WTC11 (cell line): ENCODE results near the gene DCXR. TPM values are rescaled to one million over a fixed set of nuclear protein-coding genes. Genes with fewer than 3 reads are reported as not detected.

Experiments
- ATAC-seq: fragments of 200-7000 bp; cut with Tn5 transposase; 2 replicates; pipeline ENCODE4 v1.10.0; 2021; ENCODE audit warnings: mild to moderate bottlenecking, moderate library complexity
- CTCF ChIA-PET: fragments of 300-600 bp; sonication (Branson Sonifier 250); formaldehyde crosslinking; loops from one replicate; lab custom pipeline; 2021; ENCODE audit warnings: antibody characterized with exemption; lab: Charles Lee
- POLR2A ChIA-PET: fragments of 350-600 bp; sonication (Branson Sonifier 250); formaldehyde crosslinking; loops from one replicate; lab custom pipeline; 2021; ENCODE audit warnings: antibody characterized with exemption; lab: Charles Lee
- DNase-seq: peaks from one replicate; pipeline ENCODE4 v3.0.0; 2021; ENCODE audit warnings: low spot score
- H3K27ac Mint-ChIP-seq: 2 replicates; pipeline ENCODE4 v1.8.0; 2021; ENCODE audit warnings: mixed read lengths
- H3K27me3 Mint-ChIP-seq: 2 replicates; pipeline ENCODE4 v1.8.0; 2021; ENCODE audit warnings: low read depth, mild to moderate bottlenecking, moderate library complexity, mixed read lengths
- H3K36me3 Mint-ChIP-seq: 2 replicates; pipeline ENCODE4 v1.8.0; 2021; ENCODE audit warnings: mixed read lengths
- H3K4me1 Mint-ChIP-seq: 2 replicates; pipeline ENCODE4 v1.8.0; 2022; ENCODE audit warnings: mixed read lengths
- H3K4me3 Mint-ChIP-seq: 2 replicates; pipeline ENCODE4 v1.8.0; 2021; ENCODE audit warnings: mild to moderate bottlenecking, moderate library complexity, mixed read lengths
- H3K9me3 Mint-ChIP-seq: 2 replicates; pipeline ENCODE4 v1.8.0; 2021; ENCODE audit warnings: mixed read lengths
- ATF1 ChIP-seq: sonication (generic); formaldehyde crosslinking; IDR thresholded peaks from 2 replicates; pipeline ENCODE4 v1.8.1; 2023; ENCODE audit warnings: mild to moderate bottlenecking, moderate library complexity, missing genetic modification reagents
- CBFB ChIP-seq: sonication (generic); formaldehyde crosslinking; IDR thresholded peaks from 2 replicates; pipeline ENCODE4 v1.8.1; 2022; ENCODE audit warnings: mild to moderate bottlenecking, low read depth, missing genetic modification reagents
- EMX1 ChIP-seq: fragments of 250-450 bp; sonication (Bioruptor Pico); IDR thresholded peaks from 2 replicates; pipeline ENCODE4 v1.8.0; 2021; ENCODE audit warnings: mild to moderate bottlenecking
- GABPB1 ChIP-seq: sonication (generic); formaldehyde crosslinking; IDR thresholded peaks from 2 replicates; pipeline ENCODE4 v1.8.1; 2023; ENCODE audit warnings: mild to moderate bottlenecking, missing genetic modification reagents
- NFATC4 ChIP-seq: fragments of 250-450 bp; sonication (Bioruptor Pico); IDR thresholded peaks from 2 replicates; pipeline ENCODE4 v1.9.0; 2021; ENCODE audit warnings: mild to moderate bottlenecking
- NFE2L1 ChIP-seq: sonication (generic); formaldehyde crosslinking; IDR thresholded peaks from 2 replicates; pipeline ENCODE4 v1.8.1; 2023; ENCODE audit warnings: missing genetic modification reagents
- RORB ChIP-seq: fragments of 250-450 bp; sonication (Bioruptor Pico); IDR thresholded peaks from 2 replicates; pipeline ENCODE4 v1.9.0; 2021; ENCODE audit warnings: mild to moderate bottlenecking
- SOX15 ChIP-seq: fragments of 250-450 bp; sonication (Bioruptor Pico); IDR thresholded peaks from 2 replicates; pipeline ENCODE4 v1.9.0; 2021; ENCODE audit warnings: mild to moderate bottlenecking
- TCF7 ChIP-seq: sonication (generic); formaldehyde crosslinking; IDR thresholded peaks from 2 replicates; pipeline ENCODE4 v1.8.0; 2022; ENCODE audit warnings: mild to moderate bottlenecking, low read depth, missing genetic modification reagents, moderate library complexity
- TP53 ChIP-seq: sonication (generic); formaldehyde crosslinking; IDR thresholded peaks from 2 replicates; pipeline ENCODE4 v1.8.1; 2023; ENCODE audit warnings: mild to moderate bottlenecking, missing genetic modification reagents
- ZMAT4 ChIP-seq: fragments of 250-450 bp; sonication (Bioruptor Pico); IDR thresholded peaks from 2 replicates; pipeline ENCODE4 v1.9.0; 2021; ENCODE audit warnings: mild to moderate bottlenecking
- ZNF423 ChIP-seq: fragments of 250-450 bp; sonication (Bioruptor Pico); IDR thresholded peaks from 2 replicates; pipeline ENCODE4 v2.1.2; 2022; ENCODE audit warnings: mild to moderate bottlenecking, moderate library complexity
- total RNA-seq: library from RNA; stranded (reverse); gene quantifications from 3 replicates; pipeline ENCODE4 v1.2.3, GENCODE V29; 2021
- TF ChIP-seq, protein P1 (sequence below): sonication (generic); formaldehyde crosslinking; IDR thresholded peaks from 2 replicates; pipeline ENCODE4 v1.8.1; 2022; ENCODE audit warnings: mild to moderate bottlenecking, missing genetic modification reagents, moderate library complexity, borderline replicate concordance
- TF ChIP-seq, protein P2 (sequence below): fragments of 250-450 bp; sonication (Bioruptor Pico); IDR thresholded peaks from 2 replicates; pipeline ENCODE4 v1.9.0; 2021; ENCODE audit warnings: mild to moderate bottlenecking, borderline replicate concordance

The DCXR gene
- total RNA-seq, 1 experiment from 2014 or later = 130 TPM

DNA sequence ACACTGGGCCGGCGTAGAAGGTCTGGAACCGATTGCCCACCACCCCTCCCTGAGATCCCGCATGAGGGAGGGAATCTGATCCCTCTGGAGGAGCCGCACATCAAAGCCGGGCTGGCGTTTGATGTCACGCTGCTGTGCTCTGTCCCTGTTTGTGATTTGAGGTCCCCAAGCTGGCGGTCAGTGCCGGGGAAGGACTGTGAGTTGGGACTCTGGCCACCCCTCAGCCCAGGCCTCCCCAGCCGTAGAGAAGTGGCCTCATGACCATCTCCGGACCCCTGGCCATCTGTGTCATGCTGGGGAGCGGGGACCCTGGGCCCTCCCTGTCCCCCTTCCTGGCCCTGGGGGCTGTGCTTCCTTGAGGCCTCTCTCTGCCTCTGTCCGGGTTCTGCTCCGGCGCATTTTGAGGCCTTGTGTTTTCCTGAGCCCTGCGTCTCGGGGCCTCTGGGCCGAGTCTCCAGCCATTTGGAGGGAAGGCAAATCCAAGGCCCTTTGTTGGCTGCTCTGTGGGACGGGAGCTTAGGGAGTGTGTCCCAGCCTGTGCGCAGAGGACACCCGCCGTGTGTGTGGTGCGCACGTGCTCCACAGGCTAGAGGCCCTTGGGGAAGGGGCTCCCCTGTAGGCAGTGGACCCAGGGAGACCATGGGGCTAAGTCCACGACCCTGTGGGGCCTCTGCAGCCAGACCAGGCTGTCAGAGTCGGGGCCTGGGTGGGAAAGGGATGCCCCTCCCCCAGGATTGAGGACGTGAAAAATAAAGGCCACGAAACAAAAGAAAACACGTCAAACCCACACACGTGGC is 45.0 kb downstream of the DCXR start:
- Mint-ChIP-seq H3K36me3 (no peaks in the 10 kb centered on the region), H3K27me3 (no peaks in the 10 kb centered on the region), H3K4me3 (no peak overlapping the region), H3K27ac (no peak overlapping the region), H3K9me3 (no peaks in the 10 kb centered on the region), H3K4me1 (peaks cover 21% of the 10 kb centered on the region)
- peak; percentile 88 for TF ChIP-seq GABPB1
- TF ChIP-seq, protein P1, sequence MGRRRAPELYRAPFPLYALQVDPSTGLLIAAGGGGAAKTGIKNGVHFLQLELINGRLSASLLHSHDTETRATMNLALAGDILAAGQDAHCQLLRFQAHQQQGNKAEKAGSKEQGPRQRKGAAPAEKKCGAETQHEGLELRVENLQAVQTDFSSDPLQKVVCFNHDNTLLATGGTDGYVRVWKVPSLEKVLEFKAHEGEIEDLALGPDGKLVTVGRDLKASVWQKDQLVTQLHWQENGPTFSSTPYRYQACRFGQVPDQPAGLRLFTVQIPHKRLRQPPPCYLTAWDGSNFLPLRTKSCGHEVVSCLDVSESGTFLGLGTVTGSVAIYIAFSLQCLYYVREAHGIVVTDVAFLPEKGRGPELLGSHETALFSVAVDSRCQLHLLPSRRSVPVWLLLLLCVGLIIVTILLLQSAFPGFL (CRISPR knock-in tag) = peak; percentile 61; the same call in 1 of the 2 replicates
- TF ChIP-seq NFATC4 (CRISPR knock-in tag) = no peak
- ChIA-PET POLR2A (interaction anchor here (0.6 kb wide), 1 partner anchor 9 kb away, joined by 3 read pairs; no protein-coding TSS in a partner anchor), CTCF (interaction anchor here (1.0 to 4.2 kb wide), 5 partner anchors 28 to 65 kb away, joined by 3 to 19 read pairs (median 5); partner anchors contain the start of genes DCXR and MAFG)
- ATAC-seq = peak; percentile 5; the same call in 1 of the 2 replicates
- no peak for DNase-seq

GRCh38 chr17:81991684-81992305 is 45.7 kb downstream of the DCXR start:
- 0 out of 2 replicates have a peak overlapping the region, but pooled peaks have one; percentile 41 for H3K27ac Mint-ChIP-seq
- ATAC-seq (peak; percentile 57), DNase-seq (peak; percentile 52)
- peaks cover under 1% of the 10 kb centered on the region; the same call in 1 of the 2 replicates for H3K36me3 Mint-ChIP-seq
- no peaks in the 10 kb centered on the region for H3K9me3 Mint-ChIP-seq
- H3K27me3 Mint-ChIP-seq = no peaks in the 10 kb centered on the region
- no peak overlapping the region for H3K4me3 Mint-ChIP-seq
- peaks cover 21% of the 10 kb centered on the region for H3K4me1 Mint-ChIP-seq
- TF ChIP-seq SOX15 (CRISPR knock-in tag) = no peak
- peak; percentile 73 for TF ChIP-seq GABPB1
- POLR2A ChIA-PET = no interaction called here
- CTCF ChIA-PET = interaction anchor here (1.0 to 4.2 kb wide), 6 partner anchors 28 to 64 kb away, joined by 3 to 19 read pairs (median 6); partner anchors contain the start of genes CENPX, DCXR, LRRC45 and MAFG

GRCh38 chr17:81990836-81991683 is 46.4 kb downstream of the DCXR start:
- DNase-seq (no peak), ATAC-seq (no peak)
- H3K4me3 Mint-ChIP-seq = no peak overlapping the region
- H3K27ac Mint-ChIP-seq = peak overlapping the region; percentile 95
- H3K36me3 Mint-ChIP-seq = peaks cover 5% of the 10 kb centered on the region; the same call in 1 of the 2 replicates
- ChIA-PET CTCF (interaction anchor here (1.0 to 4.2 kb wide), 6 partner anchors 29 to 63 kb away, joined by 3 to 19 read pairs (median 6); partner anchors contain the start of genes CENPX, DCXR, LRRC45 and MAFG), POLR2A (no interaction called here)
- peaks cover 21% of the 10 kb centered on the region for H3K4me1 Mint-ChIP-seq
- H3K27me3 Mint-ChIP-seq = no peaks in the 10 kb centered on the region
- no peaks in the 10 kb centered on the region for H3K9me3 Mint-ChIP-seq
- TF ChIP-seq TCF7 (no peak), ZNF423 (CRISPR knock-in tag) (0 out of 2 replicates have a peak, but pooled peaks have one; percentile 13)

DNA sequence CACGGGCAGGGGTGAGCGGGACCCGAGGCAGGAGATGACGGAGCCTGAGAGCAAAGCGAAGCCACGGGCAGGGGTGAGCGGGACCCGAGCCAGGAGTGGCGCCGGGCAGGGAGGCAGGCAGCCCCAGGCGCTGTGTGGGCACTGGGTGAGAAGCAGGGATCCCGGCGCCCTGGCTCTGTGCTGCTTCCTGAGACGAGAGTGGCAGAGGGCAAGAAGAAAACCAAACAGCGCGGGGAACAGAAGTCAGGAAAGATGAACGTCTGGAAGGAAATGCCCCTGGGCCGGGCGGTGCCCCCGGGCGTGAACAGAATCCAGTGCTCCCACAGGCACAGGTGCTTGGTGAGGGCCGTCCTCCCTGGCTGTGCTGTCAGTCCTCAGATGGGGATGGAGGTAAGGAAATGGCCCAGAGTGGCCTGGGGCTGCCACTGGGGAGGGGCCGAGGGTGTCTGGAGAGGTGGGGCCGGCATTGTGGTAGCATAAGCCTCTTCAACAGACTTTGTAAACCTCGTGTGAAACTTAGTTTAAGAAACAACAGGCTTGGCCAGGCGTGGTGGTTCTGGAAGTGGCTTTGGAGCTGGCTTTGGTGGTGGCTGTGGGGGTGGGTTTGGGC is 50.2 kb downstream of the DCXR start:
- Mint-ChIP-seq H3K27ac (no peak overlapping the region), H3K36me3 (peaks cover 22% of the 10 kb centered on the region), H3K27me3 (no peaks in the 10 kb centered on the region), H3K9me3 (no peaks in the 10 kb centered on the region), H3K4me3 (no peak overlapping the region), H3K4me1 (peaks cover 12% of the 10 kb centered on the region)
- ChIA-PET CTCF (no interaction called here), POLR2A (no interaction called here)
- ATAC-seq (no peak), DNase-seq (no peak)
- TF ChIP-seq EMX1 (CRISPR knock-in tag) (no peak), NFE2L1 (CRISPR knock-in tag) (no peak), ZMAT4 (CRISPR knock-in tag) (no peak), TP53 (no peak), ATF1 (no peak), CBFB (CRISPR knock-in tag) (no peak), RORB (CRISPR knock-in tag) (no peak)
- TF ChIP-seq, protein P2, sequence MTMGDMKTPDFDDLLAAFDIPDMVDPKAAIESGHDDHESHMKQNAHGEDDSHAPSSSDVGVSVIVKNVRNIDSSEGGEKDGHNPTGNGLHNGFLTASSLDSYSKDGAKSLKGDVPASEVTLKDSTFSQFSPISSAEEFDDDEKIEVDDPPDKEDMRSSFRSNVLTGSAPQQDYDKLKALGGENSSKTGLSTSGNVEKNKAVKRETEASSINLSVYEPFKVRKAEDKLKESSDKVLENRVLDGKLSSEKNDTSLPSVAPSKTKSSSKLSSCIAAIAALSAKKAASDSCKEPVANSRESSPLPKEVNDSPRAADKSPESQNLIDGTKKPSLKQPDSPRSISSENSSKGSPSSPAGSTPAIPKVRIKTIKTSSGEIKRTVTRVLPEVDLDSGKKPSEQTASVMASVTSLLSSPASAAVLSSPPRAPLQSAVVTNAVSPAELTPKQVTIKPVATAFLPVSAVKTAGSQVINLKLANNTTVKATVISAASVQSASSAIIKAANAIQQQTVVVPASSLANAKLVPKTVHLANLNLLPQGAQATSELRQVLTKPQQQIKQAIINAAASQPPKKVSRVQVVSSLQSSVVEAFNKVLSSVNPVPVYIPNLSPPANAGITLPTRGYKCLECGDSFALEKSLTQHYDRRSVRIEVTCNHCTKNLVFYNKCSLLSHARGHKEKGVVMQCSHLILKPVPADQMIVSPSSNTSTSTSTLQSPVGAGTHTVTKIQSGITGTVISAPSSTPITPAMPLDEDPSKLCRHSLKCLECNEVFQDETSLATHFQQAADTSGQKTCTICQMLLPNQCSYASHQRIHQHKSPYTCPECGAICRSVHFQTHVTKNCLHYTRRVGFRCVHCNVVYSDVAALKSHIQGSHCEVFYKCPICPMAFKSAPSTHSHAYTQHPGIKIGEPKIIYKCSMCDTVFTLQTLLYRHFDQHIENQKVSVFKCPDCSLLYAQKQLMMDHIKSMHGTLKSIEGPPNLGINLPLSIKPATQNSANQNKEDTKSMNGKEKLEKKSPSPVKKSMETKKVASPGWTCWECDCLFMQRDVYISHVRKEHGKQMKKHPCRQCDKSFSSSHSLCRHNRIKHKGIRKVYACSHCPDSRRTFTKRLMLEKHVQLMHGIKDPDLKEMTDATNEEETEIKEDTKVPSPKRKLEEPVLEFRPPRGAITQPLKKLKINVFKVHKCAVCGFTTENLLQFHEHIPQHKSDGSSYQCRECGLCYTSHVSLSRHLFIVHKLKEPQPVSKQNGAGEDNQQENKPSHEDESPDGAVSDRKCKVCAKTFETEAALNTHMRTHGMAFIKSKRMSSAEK (CRISPR knock-in tag) = no peak
